Putamen (tissue), 1 donor: ENCODE results near the gene RELL1.
"Not testable (repeated sequence)": the region's sequence is repeated elsewhere in the genome, so short reads cannot be mapped to it uniquely, and the experiment has no call there.

Experiments used
- DNase-seq: peaks from one replicate; pipeline ENCODE4 v3.0.0-alpha.2; 2016; ENCODE audit warnings: low spot score

Gene RELL1

GRCh38 chr4:37693030-37693429 is 6.9 kb upstream of the RELL1 start:
- DNase-seq = no peak

GRCh38 chr4:37690976-37691375 is 4.8 kb upstream of the RELL1 start:
- no peak for DNase-seq

GRCh38 chr4:37689353-37690095 is 3.3 kb upstream of the RELL1 start:
- no peak for DNase-seq

DNA sequence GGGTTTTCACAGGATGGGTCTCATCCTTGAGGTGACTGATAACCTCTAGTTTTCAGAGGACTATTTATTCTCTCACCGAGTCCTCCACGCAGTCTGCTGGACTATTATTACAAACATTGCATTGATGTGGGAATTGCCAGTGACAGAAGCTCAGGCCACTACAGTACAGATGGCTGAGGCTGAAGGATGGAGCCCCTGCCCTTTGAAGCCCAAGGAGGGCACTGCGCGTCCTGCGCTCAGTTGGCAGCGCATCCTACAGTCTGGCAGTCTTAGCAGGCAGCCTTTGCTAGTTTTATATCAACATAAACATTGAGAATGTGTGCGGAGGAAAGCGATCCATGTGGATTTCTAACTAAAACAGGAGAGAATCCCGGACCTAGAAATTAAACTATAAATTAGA is 1.5 kb upstream of the RELL1 start:
- no peak for DNase-seq

DNA sequence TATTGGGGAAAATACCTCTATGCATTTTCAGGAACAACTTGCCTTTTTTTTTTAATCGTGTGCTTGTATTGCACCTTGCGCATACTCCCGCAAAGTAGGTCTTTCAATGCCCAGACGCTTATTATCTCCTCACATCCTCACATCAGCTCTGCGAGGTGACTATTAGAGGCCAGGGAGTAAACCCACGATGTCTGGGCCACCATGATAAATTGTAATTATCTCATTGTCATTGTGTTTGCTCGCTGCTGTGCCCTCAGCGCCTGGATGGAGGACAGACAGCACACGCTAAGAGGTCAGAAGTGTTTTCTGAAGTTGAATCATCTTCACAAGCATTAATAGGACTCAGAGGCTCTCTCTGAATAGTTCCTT is 1.0 kb upstream of the RELL1 start:
- DNase-seq = no peak

DNA sequence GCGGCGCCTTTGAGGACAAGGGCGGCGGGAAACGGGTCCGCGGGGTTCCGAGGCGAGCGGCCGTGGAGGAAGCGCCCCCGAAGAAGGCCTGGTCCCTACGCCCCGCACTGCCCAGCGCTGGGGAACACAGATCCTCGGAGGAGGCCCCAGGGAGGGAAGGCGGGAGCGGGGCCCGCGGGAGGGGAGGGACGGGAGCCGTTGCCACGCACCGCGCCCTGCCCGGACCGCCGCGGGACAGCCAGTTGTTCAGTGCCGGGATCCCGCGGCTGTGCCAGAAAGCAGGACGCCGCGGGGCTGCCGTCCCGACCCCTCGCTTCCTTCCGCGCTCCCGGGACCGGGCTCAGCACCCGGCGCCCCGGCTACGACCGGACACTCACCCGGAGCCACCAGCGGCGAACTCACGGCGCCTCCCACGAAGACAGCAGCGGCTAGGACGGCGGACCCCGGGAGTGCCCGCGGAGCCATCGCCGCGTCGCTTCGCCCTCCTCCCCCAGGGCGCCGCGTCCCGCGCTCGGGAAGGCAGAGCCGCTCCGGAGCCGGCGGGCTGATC is 278 bp downstream of the RELL1 start:
- DNase-seq = peak; percentile 42

- peak; percentile 19 for DNase-seq
Measured at GRCh38 chr4:37685161-37685822, 884 bp downstream of the RELL1 start.

GRCh38 chr4:37684154-37684553 is 2.0 kb downstream of the RELL1 start:
- no peak for DNase-seq

GRCh38 chr4:37682701-37683401 is 3.3 kb downstream of the RELL1 start:
- DNase-seq = no peak

DNA sequence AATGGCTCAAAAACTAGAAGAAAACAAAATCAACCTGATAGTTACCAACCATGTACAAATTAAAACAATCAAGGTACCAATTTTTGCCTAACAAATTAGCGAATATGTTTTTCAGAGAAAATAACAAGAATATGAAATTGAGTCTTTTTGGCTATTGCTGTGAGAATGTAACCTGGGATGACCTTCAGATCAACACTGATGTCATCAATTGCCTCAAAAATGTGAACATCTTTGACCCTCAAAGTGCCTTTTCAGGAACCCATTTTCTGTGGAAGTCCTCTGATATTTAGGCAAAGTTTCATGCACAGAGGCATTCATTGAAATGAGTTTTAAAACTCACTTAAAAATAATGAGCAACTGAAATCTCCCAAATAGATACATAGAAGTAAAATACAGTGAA is 6.1 kb downstream of the RELL1 start:
- DNase-seq = no peak

DNA sequence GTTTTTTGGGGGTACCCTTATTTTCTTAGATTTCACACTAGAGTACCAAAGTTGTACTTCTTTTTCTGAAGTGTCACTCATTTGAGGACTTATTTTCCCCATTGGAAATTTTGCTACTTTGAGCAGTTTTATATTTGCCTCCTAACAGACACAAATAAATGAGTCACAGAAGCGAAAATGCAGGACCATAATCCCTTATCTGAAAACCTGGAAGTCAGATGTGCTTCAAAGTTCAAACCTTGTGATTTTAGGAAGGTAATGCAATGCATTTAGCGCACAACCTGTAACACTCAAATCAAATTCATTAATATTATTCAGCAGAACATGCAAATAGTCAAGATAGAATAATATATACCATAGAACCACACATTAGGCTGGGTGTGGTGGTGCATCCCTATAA is 6.9 kb downstream of the RELL1 start:
- no peak for DNase-seq

GRCh38 chr4:37678624-37679023 is 7.6 kb downstream of the RELL1 start:
- no peak for DNase-seq

GRCh38 chr4:37675587-37676290 is 10.4 kb downstream of the RELL1 start:
- DNase-seq = no peak

- no peak for DNase-seq
Measured at GRCh38 chr4:37674439-37674838, 11.7 kb downstream of the RELL1 start.

- DNase-seq = no peak
Measured at GRCh38 chr4:37673538-37674192, 12.5 kb downstream of the RELL1 start.

GRCh38 chr4:37671072-37671471 is 15.1 kb downstream of the RELL1 start:
- no peak for DNase-seq

DNA sequence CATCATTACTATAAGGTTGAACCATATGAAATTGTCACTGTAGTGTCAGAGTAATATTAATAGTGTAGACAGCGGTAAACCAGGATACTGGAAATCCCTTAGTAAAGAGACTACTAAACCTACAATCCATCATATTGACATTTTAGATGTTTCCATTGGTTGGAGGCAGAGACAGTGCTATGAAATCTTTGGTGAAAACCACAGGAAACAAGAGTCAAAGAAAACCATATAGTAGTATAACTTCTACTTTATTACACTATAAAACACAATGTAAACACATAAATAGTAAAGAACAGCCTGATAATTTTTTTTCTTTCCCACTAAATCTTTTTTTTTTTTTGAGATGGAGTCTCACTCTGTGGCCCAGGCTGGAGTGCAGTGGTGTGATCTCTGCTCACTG is 15.9 kb downstream of the RELL1 start:
- DNase-seq = no peak

DNA sequence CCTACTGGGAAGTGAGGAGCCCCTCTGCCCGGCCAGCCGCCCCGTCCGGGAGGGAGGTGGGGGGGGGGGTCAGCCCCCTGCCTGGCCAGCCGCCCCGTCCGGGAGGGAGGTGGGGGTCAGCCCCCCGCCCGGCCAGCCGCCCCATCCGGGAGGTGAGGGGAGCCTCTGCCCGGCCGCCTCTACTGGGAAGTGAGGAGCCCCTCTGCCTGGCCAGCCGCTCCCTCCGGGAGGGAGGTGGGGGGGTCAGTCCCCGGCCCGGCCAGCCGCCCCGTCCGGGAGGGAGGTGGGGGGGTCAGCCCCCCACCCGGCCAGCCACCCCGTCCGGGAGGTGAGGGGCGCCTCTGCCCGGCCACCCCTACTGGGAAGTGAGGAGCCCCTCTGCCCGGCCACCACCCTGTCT is 17.1 kb downstream of the RELL1 start:
- DNase-seq = not testable (repeated sequence)

GRCh38 chr4:37667197-37668100 is 18.7 kb downstream of the RELL1 start:
- no peak for DNase-seq

GRCh38 chr4:37666625-37667071 is 19.5 kb downstream of the RELL1 start:
- DNase-seq = no peak
